Stromal cell of bone marrow (primary cell): ENCODE measurements around the gene RHOJ.
A peak's percentile ranks its signal among the peaks of the same experiment; 100 is the strongest.
"Not testable (repeated sequence)": the region's sequence is repeated elsewhere in the genome, so short reads cannot be mapped to it uniquely, and the experiment has no call there.

Experiments
- DNase-seq: peaks from one replicate; pipeline ENCODE4 v3.0.0-alpha.2; 2012; ENCODE audit warnings: low read depth

The RHOJ gene

DNA sequence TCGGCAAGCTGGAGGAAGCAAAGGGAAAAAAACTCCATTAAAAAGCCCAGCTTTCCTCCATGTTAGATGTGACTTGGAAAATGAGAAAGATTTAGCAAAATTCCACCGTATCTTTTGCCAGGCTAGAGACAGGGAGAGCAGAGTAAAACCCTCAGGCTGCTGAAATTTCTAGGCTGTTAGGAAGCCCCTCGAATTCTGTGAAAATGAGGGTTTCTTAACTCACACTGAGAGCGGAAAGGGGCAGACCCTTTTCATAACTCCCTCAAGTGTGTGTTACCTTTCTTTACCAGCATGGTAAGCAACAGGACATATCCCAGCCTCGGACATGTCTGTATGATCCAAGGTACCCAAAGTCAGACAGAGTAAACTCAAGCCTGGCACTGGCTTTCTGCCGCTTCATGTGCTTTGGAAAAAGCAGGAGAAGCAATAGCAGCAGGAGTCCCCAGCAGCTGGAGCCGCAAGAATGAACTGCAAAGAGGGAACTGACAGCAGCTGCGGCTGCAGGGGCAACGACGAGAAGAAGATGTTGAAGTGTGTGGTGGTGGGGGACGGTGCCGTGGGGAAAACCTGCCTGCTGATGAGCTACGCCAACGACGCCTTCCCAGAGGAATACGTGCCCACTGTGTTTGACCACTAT, at the start of gene RHOJ:
Gene RHOJ, plus strand, starts transcription at position 37 of the 637 bp plus-strand sequence. Its CDS starts 427 bp downstream, at position 464.
- DNase-seq: no peak

DNA sequence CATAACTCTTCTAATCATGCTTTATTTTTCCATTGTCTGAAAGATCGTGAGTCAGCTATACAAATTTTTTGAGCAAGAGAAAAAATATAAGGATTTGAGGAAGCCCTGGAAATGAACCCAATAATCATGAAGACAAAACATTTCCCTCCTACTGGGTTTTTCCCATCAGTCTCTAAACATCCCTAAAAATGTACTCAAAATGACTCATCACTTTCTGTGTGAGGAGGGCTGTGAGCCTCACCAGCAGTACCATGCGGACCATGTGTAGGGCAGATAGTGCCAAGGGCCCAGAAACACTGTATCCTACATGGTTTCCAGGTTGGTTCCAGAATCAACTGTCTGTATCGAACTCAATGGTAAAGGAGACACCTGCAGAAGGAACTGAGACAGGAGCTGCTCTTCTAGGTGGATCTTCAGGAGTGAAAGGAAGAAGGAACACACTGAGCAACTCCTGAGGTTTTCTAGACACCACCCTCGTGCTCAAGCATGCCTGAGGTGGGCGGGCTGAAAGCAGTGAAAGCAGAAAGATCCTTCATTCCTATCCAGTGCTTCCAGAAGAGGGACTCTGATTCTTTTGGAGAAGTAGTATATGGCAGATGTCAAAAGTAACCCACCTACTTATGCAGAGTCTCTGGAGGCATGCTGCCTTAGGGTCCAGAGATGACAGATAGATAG, 48.6 kb upstream of the RHOJ start:
- DNase-seq: peak; percentile 38

DNA sequence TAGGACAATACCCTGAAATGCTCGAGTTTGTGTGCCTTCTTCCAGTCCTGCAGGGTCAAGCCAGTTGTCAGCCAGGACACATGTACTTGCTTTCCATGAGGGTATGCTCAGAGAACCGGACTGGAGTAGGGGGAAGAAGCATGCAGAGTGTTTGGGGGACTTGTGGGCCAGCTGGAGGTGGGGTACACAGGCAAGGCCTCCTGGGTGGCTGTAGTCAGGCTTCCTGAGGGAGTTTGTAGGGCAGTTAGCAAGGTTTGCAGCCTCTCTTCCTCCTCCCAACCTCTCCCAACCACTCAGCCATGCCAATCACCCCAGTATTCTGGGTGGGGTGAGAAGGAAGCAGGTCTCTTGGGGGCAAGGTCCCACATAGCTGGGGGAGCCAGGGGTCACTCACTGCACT, 47.0 kb upstream of the RHOJ start:
- DNase-seq: no peak

DNA sequence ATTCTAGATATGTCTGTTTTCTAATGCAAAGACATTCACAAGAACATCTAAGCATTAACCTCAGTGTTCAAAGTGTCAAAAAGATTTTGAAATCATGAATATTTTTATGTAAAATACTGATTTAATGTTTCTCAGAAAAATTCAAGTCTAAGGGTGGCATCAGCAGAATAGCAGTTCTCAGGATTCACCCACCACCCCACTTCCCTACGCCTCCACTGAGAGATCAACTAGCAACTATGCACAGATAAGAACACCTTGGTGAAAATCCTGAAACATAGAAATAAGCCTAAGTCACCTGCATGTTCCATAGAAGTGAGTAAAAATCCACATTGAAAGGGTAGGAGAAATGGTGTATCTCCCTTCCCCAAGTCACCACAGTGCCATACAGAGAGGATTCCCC, 40.9 kb upstream of the RHOJ start:
- no peak for DNase-seq

DNA sequence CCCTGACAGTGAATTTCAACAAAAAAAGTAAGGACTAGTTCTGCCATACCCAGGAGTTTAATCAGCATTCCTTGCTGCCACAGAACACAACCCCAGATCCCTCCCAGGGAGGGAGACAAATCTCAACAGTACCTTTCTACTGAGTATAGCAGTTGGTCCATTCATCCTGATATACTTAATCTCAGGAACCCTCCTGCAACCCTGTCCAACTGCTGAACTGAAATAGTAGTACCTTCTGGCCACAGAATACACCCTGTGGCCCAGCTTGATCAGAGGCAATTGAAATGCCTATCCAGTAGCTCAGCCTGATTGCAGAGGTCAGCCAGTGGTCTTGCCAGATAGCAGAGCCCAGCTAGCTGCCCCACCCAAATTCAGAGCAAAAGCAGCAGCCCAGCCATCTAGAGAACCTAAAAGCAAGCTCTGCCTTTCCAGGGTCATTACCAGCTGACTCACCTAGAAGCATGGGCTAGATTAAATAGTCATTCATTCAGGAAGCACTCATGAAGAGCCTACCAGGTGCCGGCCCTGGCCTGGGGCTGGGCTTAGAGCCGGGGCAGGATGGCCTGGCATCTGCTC, 40.0 kb upstream of the RHOJ start:
- no peak for DNase-seq

DNA sequence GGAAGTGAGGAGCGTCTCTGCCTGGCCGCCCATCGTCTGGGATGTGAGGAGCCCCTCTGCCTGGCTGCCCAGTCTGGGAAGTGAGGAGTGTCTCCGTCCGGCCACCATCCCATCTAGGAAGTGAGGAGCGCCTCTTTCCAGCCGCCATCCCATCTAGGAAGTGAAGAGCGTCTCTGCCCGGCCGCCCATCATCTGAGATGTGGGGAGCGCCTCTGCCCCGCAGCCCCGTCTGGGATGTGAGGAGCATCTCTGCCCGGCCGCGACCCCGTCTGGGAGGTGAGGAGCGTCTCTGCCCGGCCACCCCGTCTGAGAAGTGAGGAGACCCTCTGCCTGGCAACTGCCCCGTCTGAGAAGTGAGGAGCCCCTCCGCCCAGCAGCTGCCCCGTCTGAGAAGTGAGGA, 39.0 kb upstream of the RHOJ start:
- not testable (repeated sequence) for DNase-seq

DNA sequence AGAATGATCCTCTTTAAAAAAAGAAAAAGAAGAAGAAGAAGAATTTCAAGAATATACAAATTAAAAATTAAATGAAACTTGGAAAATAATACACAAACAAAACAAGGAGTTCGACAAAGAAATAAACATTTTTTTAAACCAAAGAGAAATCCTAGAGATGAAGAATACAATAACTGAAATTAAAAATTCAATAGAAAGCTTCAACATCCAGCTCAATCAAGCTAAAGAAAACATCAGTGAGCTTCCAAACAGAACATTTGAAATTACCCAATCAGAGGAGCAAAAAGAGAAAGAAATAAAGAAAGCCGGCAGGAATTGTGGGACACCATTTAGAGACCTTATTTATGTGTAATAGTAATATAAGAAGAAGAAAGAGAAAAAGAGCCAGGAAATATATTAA, 37.2 kb upstream of the RHOJ start:
- DNase-seq: no peak

DNA sequence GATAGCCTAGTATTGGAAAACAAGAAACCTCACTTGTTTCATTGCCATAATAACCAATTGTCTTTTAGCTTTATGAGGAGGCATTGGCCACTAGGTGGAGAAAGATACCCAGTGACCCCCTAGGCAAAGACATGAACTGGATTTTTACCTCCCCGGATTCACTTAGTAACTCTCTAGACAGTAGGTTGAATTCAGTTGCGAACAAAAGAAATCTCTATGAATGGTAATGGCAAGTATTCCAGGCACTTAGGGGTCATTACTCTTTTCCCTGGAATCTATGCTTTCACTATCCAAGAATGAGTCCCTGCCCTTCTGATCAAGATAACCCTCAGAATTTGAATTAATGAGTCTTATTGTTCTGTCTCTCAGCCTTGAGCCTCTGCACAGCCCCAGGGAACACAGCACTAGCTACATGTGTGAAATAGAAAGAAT, 29.5 kb upstream of the RHOJ start:
- peak; percentile 50 for DNase-seq

DNA sequence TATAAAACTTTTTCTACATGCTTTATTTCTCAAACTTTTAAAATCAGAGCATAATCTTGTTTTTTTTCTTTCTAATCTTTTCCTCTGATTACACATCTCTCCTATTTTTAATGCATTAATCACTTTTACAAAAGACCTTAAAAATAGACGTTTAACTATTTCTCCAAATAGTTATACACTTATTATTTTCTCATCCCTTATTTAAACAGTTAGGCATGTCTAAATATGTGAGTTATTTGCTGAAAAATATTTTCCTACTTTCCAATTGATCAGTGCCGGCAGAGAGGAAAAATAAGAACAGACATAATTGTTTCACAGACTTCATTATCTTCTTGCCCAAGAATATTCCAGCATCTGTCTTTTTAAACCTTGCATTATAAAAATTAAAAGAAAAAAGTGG, 28.7 kb upstream of the RHOJ start:
- no peak for DNase-seq

DNA sequence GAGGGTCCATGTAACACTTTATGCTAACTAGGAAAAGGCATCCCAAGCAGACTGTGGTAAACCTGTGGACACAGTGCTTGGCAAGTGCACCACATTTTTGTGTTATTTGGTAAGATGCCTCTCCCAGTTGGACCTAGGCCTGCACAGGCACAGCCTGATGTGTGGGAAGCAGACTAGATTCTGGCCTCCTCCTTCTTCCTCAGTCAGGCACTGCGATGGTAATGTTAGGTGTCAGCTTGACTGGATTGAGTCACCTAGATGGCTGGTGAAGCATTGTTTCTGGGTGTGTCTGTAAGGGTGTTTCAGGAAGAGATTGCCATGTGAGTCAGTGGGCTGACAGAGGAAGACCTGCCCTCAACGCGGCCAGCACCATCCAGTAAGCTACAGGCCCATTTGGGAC, 25.3 kb upstream of the RHOJ start:
- DNase-seq: no peak

DNA sequence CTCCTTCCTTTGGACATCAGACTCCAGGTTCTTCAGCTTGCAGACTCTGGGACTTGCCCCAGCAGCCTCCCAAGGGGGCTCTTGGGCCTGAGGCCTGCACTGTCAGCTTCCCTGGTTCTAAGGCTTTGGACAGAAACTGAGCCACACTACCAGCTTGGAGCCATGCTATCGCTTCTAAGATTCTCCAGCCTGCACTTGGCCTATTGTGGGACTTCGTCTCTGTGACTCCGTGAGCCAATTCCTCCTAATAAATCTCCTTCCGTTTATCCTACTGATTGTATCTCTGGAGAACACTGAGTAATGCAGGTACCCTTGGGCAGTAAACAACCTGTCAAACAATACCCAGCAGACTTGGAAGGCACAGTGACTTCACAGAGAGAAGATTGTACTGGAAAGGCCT, 24.9 kb upstream of the RHOJ start:
- DNase-seq: no peak

DNA sequence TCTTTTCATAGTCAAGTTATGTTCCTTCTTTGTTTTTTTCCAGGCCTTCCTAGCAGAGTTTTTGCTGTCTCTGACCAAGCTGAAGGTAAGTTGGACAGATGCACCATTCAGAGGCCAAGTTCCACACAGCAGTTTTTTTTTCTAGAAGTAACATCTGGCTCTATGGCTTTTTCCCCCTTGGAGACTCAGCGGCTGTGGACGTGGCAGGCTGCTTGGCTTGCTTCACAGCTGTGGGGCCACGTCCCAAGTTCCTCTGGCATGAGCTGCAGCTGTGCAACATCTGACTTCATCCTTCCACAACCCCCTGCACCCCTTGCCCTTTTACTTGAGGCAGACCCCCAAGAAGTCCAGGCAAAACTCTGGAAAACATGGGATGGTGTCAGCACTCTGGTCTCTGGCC, 24.2 kb upstream of the RHOJ start:
- DNase-seq: no peak

DNA sequence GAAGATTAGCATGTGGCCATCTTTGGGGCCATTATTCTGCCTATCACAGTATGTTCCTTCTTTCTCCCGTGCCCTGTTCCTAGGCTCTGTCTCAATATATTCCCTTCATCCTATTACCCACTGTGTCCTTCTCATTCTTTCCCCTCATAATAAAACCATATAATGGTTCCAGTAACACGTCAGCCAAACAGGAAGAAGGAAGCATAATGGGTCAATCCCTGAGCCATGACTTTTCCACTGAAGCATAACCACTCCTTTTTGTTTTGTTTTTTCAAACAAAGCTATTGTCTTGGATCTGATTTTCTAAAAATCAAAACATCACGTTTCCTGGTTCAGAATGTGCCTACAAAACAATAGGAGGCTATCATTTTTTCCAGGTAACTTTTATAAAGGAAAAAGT, 21.3 kb upstream of the RHOJ start:
- no peak for DNase-seq

DNA sequence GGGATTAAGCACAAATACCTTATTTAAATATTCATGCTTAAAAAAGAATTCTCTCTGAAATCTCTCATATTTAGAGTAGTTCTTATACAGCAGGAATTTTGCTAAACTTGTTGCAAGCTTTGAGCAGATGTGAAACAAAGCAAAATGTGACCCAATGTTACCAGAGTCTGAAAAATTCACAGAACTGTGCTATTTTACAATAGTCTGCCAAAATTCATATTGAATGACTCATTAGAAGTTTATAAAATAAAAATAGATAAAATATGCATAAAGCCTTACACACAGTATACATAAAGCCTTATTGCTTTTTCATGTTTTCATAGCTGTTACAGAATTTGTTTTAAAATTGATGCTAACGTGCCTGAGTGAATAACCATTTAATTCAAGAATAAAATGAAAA, 17.8 kb upstream of the RHOJ start:
- no peak for DNase-seq

DNA sequence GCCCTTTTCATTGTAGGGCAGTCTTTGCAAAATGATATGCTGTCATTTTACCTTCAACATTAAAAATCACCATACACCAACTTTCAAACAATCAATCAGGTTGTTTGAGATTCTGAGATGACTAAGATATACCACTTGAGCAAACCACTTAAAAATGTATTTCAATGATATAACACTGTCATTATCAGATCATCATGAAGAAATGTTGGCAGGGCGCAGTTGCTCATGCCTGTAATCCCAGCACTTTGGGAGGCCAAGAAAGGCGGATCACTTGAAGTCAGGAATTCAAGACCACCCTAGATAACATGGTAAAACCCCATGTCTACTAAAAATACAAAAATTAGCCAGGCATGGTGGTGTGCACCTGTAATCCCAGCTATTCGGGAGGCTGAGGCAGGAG, 13.0 kb upstream of the RHOJ start:
- no peak for DNase-seq

DNA sequence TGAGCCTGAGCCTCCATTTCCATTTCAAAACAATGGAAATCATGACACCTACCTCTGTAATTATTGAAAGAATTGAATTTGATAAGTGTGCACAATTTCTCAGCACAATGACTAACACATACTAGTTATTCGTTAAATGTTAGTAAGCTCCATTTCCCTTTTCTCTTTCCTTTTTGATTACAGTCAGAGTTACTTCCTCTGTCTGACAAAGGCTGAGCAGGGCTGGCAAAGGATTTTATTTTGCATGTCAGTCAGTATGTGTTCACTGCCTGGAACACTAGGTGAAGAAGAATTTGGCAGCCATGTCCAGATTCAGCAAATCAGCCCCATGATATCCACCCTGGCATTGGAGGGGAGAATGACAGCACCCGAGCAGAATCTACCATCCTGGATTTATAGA, 12.2 kb upstream of the RHOJ start:
- DNase-seq: no peak

DNA sequence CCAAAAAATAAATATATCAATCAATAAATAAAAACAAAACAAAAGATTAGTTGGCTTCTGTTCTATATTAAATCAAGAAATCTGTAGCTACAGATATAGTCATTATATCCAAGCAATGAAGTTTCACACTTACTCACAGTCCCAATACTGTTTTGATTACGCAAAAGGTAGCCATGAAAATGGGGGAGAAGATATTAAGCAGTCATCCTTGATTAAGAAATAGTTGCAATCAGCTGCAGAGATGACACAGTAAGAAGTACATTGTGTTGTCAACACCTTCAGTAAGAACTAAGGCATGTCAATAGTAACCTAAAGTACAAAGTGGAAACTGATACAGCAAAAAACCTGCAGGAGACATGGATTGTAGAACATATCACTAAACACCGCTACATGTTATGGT, 11.0 kb upstream of the RHOJ start:
- DNase-seq: no peak

DNA sequence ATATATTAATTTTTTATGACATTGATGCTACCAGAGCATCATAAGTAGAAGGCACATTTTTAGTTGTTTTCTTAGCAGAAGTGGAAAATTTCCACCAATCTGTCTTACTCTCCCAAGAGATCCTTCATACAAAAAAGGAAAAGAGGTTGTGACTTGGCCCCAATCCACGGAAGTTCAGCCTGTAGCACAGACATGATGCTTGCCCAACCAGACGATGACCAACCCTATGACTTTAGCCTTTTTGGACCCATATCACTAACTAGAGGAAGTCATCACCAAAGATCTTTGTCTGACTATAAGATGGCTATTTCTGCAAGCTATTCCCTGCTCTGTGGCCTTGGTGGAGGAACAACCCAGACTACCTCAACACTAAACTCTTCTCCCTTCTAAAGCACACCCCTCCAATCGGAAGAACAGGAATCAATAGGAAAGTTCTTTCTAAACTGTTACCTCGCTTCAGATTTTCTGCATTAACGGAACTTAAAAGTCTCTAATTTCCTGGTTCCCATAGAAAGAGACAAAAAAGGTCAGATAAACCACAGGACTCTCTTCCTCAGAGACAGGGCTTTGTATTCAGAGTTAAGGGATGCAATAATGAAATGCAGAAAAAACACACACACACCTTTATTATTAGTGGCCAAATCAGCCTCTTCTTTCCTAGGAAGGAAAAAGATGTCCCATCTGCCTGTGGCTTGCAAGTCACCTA, 4.1 kb upstream of the RHOJ start:
- no peak for DNase-seq

DNA sequence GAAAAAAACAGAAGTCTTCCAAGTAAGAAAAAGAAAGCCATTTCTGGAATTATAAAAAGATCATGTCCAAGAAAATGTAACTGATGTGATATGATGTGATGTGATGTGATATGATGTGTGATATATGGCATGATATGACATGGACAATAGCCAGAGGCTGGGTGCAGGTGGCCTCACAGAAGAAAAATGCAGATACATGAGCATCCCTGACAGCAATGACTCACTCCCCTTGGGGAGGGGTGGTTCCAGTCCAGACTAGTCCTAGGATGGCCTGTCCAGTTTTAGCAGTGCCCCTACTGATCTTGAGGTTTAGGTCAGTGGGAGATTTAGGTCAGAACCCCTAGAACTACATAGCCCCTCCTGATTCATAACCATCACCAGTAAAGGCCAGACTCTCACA, 3.5 kb upstream of the RHOJ start:
- DNase-seq: no peak

DNA sequence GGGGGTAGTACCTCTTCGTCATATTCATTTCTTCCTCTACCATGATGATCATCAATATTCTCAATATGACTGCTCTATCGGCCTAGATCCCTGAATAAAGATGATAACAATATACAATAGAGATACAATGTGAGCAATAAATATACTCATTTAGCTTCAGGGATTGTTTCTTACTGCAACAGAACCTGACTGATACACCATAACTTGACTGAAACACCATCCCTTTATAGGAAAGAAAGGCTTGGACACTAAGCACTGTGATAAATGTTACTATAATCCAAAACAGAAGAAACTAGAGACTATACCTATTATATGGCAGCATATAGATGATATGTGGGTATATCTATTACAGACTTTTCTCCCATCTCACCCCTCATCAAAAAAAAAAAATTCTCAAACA, 1.2 kb upstream of the RHOJ start:
- DNase-seq: no peak

DNA sequence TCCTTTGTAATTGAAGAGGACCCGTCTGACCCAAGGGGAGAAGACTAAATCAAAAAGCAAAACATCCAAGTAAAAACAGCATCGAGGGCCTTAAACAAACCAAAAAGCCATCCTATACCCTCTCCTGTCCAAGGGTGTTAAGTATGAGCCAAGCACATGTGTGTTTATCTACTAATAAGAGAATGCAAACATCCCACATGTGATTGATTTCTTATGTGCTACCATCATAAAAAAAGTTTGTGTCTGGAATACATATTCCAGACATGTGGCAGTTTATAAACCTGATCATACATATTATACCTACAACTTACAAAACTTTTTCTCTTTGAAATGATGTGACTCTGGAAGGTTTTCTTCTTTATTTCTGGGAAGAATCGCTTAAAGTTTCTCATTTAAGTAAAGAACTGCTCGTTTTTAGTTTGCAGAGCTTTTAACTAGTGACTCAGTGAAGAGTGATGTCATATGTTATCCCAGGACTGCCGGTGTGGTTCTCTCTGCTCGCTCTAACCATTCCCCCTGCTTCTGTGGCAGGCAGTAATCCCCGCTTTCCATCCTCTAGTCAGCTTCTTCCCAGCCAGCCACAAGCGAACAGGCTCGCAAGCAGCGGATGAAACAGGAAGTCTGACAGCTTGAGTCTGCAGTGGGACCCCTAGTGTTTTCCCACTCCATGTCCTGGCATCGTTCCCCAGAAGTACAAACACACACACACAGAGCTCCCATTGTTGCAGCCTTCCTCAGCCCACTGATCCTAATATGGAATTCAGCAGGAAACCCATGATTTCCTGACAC, 431 bp upstream of the RHOJ start:
- peak; percentile 96 for DNase-seq

DNA sequence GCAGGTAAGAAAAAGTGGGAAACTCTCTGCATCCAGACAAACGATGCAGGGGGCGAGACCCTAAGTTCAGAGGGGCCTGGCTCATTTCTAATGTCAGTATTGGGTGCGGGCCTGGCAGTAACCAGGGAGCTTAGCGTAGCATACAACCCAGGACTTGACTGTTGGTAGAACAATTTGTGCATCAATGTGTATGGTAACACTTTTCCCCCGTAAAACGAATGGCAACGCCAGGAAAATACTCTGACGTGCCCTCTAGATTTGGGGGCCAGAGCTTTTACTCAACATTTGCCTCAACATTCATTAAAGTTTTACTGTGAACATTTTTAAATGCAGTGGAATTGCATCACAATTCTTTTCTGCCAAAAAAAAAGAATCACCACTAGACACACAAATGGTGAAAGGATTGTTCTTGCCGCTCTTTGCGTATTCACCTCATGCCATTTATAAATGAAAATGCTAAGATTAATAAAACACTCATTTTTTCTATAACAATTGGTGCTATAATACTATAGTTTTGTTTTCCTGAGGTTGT, 867 bp downstream of the RHOJ start:
- DNase-seq: no peak
